GM21723 (cell line): Measurements from ENCODE around the gene MPPED1.

Source experiments
- ATAC-seq: cut with Tn5 transposase; IDR thresholded peaks from one replicate; pipeline ENCODE4 v1.9.1; 2021; ENCODE audit warnings: mild to moderate bottlenecking, moderate library complexity; ENCODE audit not compliant: unreplicated experiment

The MPPED1 gene

GRCh38 chr22:43491177-43491576, 79.4 kb downstream of the MPPED1 start:
- no peak for ATAC-seq

- ATAC-seq, result no peak
Observed at GRCh38 chr22:43491737-43492136, 79.9 kb downstream of the MPPED1 start.

- ATAC-seq, result no peak
Observed at GRCh38 chr22:43493297-43493696, 81.5 kb downstream of the MPPED1 start.

GRCh38 chr22:43497956-43498855, 86.4 kb downstream of the MPPED1 start:
- ATAC-seq, result no peak

GRCh38 chr22:43498856-43499253, 87.0 kb downstream of the MPPED1 start:
- no peak for ATAC-seq

GRCh38 chr22:43500792-43501785, 89.3 kb downstream of the MPPED1 start:
- ATAC-seq, result no peak

- ATAC-seq, result no peak
Observed at GRCh38 chr22:43501878-43502277, 90.1 kb downstream of the MPPED1 start.

GRCh38 chr22:43502306-43502874, 90.6 kb downstream of the MPPED1 start:
- ATAC-seq, result no peak

- ATAC-seq, result no peak
Observed at GRCh38 chr22:43504068-43504467, 92.3 kb downstream of the MPPED1 start.

GRCh38 chr22:43504666-43505261, 93.0 kb downstream of the MPPED1 start:
- ATAC-seq, result no peak

- no peak for ATAC-seq
Observed at GRCh38 chr22:43505423-43505822, 93.6 kb downstream of the MPPED1 start.

- no peak for ATAC-seq
Observed at GRCh38 chr22:43505896-43506295, 94.1 kb downstream of the MPPED1 start.

- ATAC-seq, result no peak
Observed at GRCh38 chr22:43506487-43506886, 94.7 kb downstream of the MPPED1 start.

- no peak for ATAC-seq
Observed at GRCh38 chr22:43507235-43507634, 95.4 kb downstream of the MPPED1 start.

- ATAC-seq, result no peak
Observed at GRCh38 chr22:43508489-43508888, 96.7 kb downstream of the MPPED1 start.

GRCh38 chr22:43509337-43509736, 97.5 kb downstream of the MPPED1 start:
- no peak for ATAC-seq

GRCh38 chr22:43510281-43511070, 98.7 kb downstream of the MPPED1 start:
- ATAC-seq, result no peak

- ATAC-seq, result no peak
Observed at GRCh38 chr22:43511276-43511910, 99.6 kb downstream of the MPPED1 start.

GRCh38 chr22:43512279-43512678, 100.5 kb downstream of the MPPED1 start:
- ATAC-seq, result no peak
